NB4 (cell line): ENCODE results near the gene TMEM123.
"Not testable (repeated sequence)": the region's sequence is repeated elsewhere in the genome, so short reads cannot be mapped to it uniquely, and the experiment has no call there.

ENCODE experiments used
- DNase-seq: peaks from one replicate; pipeline ENCODE4 v3.0.0; 2010; ENCODE audit warnings: low read depth
- H3K4me3 ChIP-seq: one replicate; pipeline ENCODE4 v1.5.1; 2011; ENCODE audit warnings: mild to moderate bottlenecking, low read depth, low read length, moderate library complexity
- CTCF ChIP-seq: IDR thresholded peaks from one replicate; pipeline ENCODE4 v1.5.1; 2012; ENCODE audit warnings: low read depth, low read length
- MAX ChIP-seq: IDR thresholded peaks from 2 replicates; pipeline ENCODE4 v1.6.1; 2011; ENCODE audit warnings: low read depth, low read length
- MYC ChIP-seq: IDR thresholded peaks from 2 replicates; pipeline ENCODE4 v1.6.1; 2011; ENCODE audit warnings: low read depth, low read length
- POLR2A ChIP-seq: IDR thresholded peaks from 2 replicates; pipeline ENCODE4 v1.6.1; 2011; ENCODE audit warnings: mild to moderate bottlenecking; ENCODE audit not compliant: insufficient read length; ENCODE audit errors: extremely low read depth

Gene TMEM123

GRCh38 chr11:102435688-102436087, 16.9 kb downstream of the TMEM123 start:
- no peak for TF ChIP-seq CTCF
- TF ChIP-seq POLR2A = no peak
- TF ChIP-seq MAX = no peak
- no peak overlapping the region for H3K4me3 ChIP-seq
- no peak for DNase-seq

GRCh38 chr11:102433571-102433970, 19.0 kb downstream of the TMEM123 start:
- not testable (repeated sequence) for H3K4me3 ChIP-seq, DNase-seq

- DNase-seq, H3K4me3 ChIP-seq: not testable (repeated sequence)
Observed at GRCh38 chr11:102432560-102432959, 20.0 kb downstream of the TMEM123 start.

- H3K4me3 ChIP-seq = no peak overlapping the region
- TF ChIP-seq MYC = no peak
- no peak for TF ChIP-seq MAX
- no peak for TF ChIP-seq POLR2A
- TF ChIP-seq CTCF = no peak
- DNase-seq = no peak
Observed at GRCh38 chr11:102431404-102431803, 21.2 kb downstream of the TMEM123 start.

- TF ChIP-seq POLR2A (no peak), MAX (no peak), CTCF (no peak), MYC (no peak)
- no peak overlapping the region for H3K4me3 ChIP-seq
- no peak for DNase-seq
Observed at GRCh38 chr11:102430158-102430836, 22.3 kb downstream of the TMEM123 start.

- TF ChIP-seq MYC = no peak
- TF ChIP-seq POLR2A = no peak
- TF ChIP-seq MAX = no peak
- no peak for TF ChIP-seq CTCF
- DNase-seq = no peak
- no peak overlapping the region for H3K4me3 ChIP-seq
Observed at GRCh38 chr11:102429691-102430090, 22.9 kb downstream of the TMEM123 start.

GRCh38 chr11:102429226-102429625, 23.3 kb downstream of the TMEM123 start:
- no peak for DNase-seq
- H3K4me3 ChIP-seq = no peak overlapping the region
- TF ChIP-seq MYC (no peak), MAX (no peak), POLR2A (no peak)
